GM23338 (cell line): ENCODE measurements around the gene FANCC. TPM values are rescaled to one million over a fixed set of nuclear protein-coding genes. Genes with fewer than 3 reads are reported as not detected.

Source experiments
- CREB1 ChIP-seq: fragments of 250-450 bp; sonication (Bioruptor Pico); IDR thresholded peaks from 2 replicates; pipeline ENCODE4 v1.5.0; 2020; ENCODE audit warnings: low read depth, mild to moderate bottlenecking, moderate library complexity
- EZH2 ChIP-seq: fragments of 200-600 bp; sonication (generic); IDR thresholded peaks from one replicate; pipeline ENCODE4 v1.8.0; 2017; ENCODE audit warnings: antibody characterized with exemption, mild to moderate bottlenecking, low read depth; ENCODE audit not compliant: unreplicated experiment
- EZH2phosphoT487 ChIP-seq: fragments of 200-600 bp; sonication (generic); IDR thresholded peaks from one replicate; pipeline ENCODE4 v1.8.1; 2018; ENCODE audit warnings: antibody characterized with exemption; ENCODE audit not compliant: unreplicated experiment
- NANOG ChIP-seq: IDR thresholded peaks from 2 replicates; pipeline ENCODE4 v1.6.1; 2016; ENCODE audit warnings: antibody characterized with exemption, borderline replicate concordance
- REST ChIP-seq: IDR thresholded peaks from one replicate; pipeline ENCODE4 v1.6.1; 2018; ENCODE audit warnings: antibody characterized with exemption; ENCODE audit not compliant: unreplicated experiment
- ZNF462 ChIP-seq: fragments of 250-450 bp; sonication (Bioruptor Pico); IDR thresholded peaks from 2 replicates; pipeline ENCODE4 v1.5.0; 2020; ENCODE audit warnings: mild to moderate bottlenecking, moderate library complexity
- polyA plus RNA-seq: library from polyadenylated mRNA; unstranded; fragments of >200 nt; fragmentation: Nextera tagmentation; extraction: Ambion mirVana; gene quantifications from 2 replicates; pipeline ENCODE4 v1.2.1, GENCODE V29; 2016
- total RNA-seq: library from RNA; depleted of rRNA; stranded (reverse); fragments of >200 nt; shearing (Covaris generic); gene quantifications from 2 replicates; pipeline ENCODE4 v1.2.3, GENCODE V29; 2014

Gene FANCC
- total and polyA plus RNA-seq, 2 experiments from 2014 or later: 7.8 to 18.1 TPM

- TF ChIP-seq ZNF462 (CRISPR knock-in tag) (no peak), CREB1 (no peak), REST (no peak), NANOG (no peak), EZH2 (no peak), EZH2phosphoT487 (no peak)
Observed at GRCh38 chr9:95057101-95057500, 260.4 kb downstream of the FANCC start (continued).
